Endometrium (tissue), 2 donors: ENCODE measurements around the gene CRTAC1.

ENCODE experiments used
- FAIRE-seq: peaks from 2 replicates; lab custom pipeline; 2012; peaks lifted over from hg19 to GRCh38; lab: Jason Lieb, UNC
- donor health status: control.
- donor health status: control.

Gene CRTAC1

GRCh38 chr10:98030093-98030821 is at the start of gene CRTAC1:
Gene CRTAC1 (minus strand): TSS chr10:98030621. CDS start chr10:98030472, 149 bp downstream.
- FAIRE-seq: no peak

- no peak for FAIRE-seq
These were observed 48.4 kb upstream of the CRTAC1 start for GRCh38 chr10:98078774-98079173.

GRCh38 chr10:98077223-98077622 is 46.8 kb upstream of the CRTAC1 start:
- no peak for FAIRE-seq

- no peak for FAIRE-seq
These were observed 45.7 kb upstream of the CRTAC1 start for GRCh38 chr10:98076086-98076485.

GRCh38 chr10:98074315-98074911 is 44.0 kb upstream of the CRTAC1 start:
- FAIRE-seq: no peak

GRCh38 chr10:98067165-98067564 is 36.7 kb upstream of the CRTAC1 start:
- FAIRE-seq: no peak

- FAIRE-seq: no peak
These were observed 33.3 kb upstream of the CRTAC1 start for GRCh38 chr10:98063740-98064027.

- FAIRE-seq: no peak
These were observed 32.0 kb upstream of the CRTAC1 start for GRCh38 chr10:98062424-98062823.

GRCh38 chr10:98060079-98060478 is 29.7 kb upstream of the CRTAC1 start:
- FAIRE-seq: no peak

GRCh38 chr10:98058295-98058694 is 27.9 kb upstream of the CRTAC1 start:
- FAIRE-seq: no peak

GRCh38 chr10:98055841-98056516 is 25.6 kb upstream of the CRTAC1 start:
- FAIRE-seq: no peak

GRCh38 chr10:98047009-98047741 is 16.8 kb upstream of the CRTAC1 start:
- no peak for FAIRE-seq

GRCh38 chr10:98045785-98046389 is 15.5 kb upstream of the CRTAC1 start:
- FAIRE-seq: no peak

GRCh38 chr10:98041352-98042043 is 11.1 kb upstream of the CRTAC1 start:
- no peak for FAIRE-seq

- FAIRE-seq: no peak
These were observed 9.4 kb upstream of the CRTAC1 start for GRCh38 chr10:98039690-98040381.

- no peak for FAIRE-seq
These were observed 7.9 kb upstream of the CRTAC1 start for GRCh38 chr10:98038288-98038687.

GRCh38 chr10:98035599-98035998 is 5.2 kb upstream of the CRTAC1 start:
- FAIRE-seq: no peak

GRCh38 chr10:98033515-98033914 is 3.1 kb upstream of the CRTAC1 start:
- no peak for FAIRE-seq

GRCh38 chr10:98031440-98031839 is 1.0 kb upstream of the CRTAC1 start:
- no peak for FAIRE-seq

GRCh38 chr10:98030991-98031431 is 590 bp upstream of the CRTAC1 start:
- FAIRE-seq: no peak
